HL-60 (cell line): ENCODE data around the gene FLT3LG.

ENCODE experiments used
- GABPA ChIP-seq: IDR thresholded peaks from 2 replicates; pipeline ENCODE4 v1.6.1; 2012; ENCODE audit warnings: low read depth
- POLR2AphosphoS5 ChIP-seq: IDR thresholded peaks from 2 replicates; pipeline ENCODE4 v1.6.1; 2012; ENCODE audit warnings: low read depth
- TF ChIP-seq, protein P1 (sequence below): IDR thresholded peaks from one replicate; pipeline ENCODE4 v1.5.1; 2011; ENCODE audit warnings: low read length, control low read depth, inconsistent platforms; ENCODE audit not compliant: insufficient read depth

DNA sequence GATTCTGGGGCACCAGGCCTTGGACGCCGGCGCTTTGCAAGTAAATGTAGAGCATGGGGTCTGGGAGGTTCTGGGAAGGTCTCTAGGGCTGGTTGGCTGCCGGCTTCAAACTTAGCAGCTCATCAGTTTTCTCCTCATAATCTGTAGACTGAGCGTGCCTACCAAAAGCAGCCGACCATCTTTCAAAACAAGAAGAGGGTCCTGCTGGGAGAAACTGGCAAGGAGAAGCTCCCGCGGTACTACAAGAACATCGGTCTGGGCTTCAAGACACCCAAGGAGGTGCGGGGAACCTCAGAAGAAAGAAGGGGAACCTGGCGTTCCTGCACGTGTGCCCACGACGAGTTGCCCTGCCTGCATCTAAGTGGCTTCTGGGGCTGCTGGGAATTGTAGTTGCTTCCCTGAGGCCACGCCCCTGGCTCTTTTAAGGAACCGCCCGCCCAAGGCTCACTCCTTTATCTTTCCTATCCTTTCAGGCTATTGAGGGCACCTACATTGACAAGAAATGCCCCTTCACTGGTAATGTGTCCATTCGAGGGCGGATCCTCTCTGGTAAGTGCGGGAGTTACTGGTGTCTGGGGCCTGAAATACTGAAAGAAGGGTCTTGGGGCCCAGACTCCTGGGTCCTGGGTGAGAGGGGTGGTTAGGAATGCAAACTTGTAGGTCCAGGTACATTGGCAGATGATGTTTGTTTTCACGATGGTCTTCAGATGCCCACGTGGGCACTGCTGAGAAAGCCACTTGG, 23.2 kb downstream of the FLT3LG start:
- peak; percentile 79 for TF ChIP-seq POLR2AphosphoS5
- TF ChIP-seq, protein P1, sequence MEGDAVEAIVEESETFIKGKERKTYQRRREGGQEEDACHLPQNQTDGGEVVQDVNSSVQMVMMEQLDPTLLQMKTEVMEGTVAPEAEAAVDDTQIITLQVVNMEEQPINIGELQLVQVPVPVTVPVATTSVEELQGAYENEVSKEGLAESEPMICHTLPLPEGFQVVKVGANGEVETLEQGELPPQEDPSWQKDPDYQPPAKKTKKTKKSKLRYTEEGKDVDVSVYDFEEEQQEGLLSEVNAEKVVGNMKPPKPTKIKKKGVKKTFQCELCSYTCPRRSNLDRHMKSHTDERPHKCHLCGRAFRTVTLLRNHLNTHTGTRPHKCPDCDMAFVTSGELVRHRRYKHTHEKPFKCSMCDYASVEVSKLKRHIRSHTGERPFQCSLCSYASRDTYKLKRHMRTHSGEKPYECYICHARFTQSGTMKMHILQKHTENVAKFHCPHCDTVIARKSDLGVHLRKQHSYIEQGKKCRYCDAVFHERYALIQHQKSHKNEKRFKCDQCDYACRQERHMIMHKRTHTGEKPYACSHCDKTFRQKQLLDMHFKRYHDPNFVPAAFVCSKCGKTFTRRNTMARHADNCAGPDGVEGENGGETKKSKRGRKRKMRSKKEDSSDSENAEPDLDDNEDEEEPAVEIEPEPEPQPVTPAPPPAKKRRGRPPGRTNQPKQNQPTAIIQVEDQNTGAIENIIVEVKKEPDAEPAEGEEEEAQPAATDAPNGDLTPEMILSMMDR = no peak
- 0 out of 2 replicates have a peak, but pooled peaks have one; percentile 26 for TF ChIP-seq GABPA
